Activated CD8-positive, alpha-beta memory T cell treated with anti-CD3 and anti-CD28 coated beads for 48 hours (primary cell): Measurements from ENCODE around the gene MYLK2.
"Not testable (repeated sequence)": the region's sequence is repeated elsewhere in the genome, so short reads cannot be mapped to it uniquely, and the experiment has no call there.

ENCODE experiments used
- DNase-seq, 3 experiments: peaks; one replicate each; pipeline ENCODE4 v3.0.0-alpha.2; 2020; ENCODE audit warnings: low read depth in 2 of 3, low spot score in 2 of 3

Gene MYLK2

GRCh38 chr20:31819083-31819784 lies at the start of gene MYLK2:
Gene MYLK2, plus strand, starts transcription at chr20:31819356. Its CDS starts 225 bp downstream, at chr20:31819581.
- DNase-seq: no peak

GRCh38 chr20:31769681-31770080 lies 49.5 kb upstream of the MYLK2 start:
- no peak for DNase-seq

GRCh38 chr20:31770243-31770642 lies 48.9 kb upstream of the MYLK2 start:
- no peak for DNase-seq

- DNase-seq: no peak
Measured at GRCh38 chr20:31774408-31774807, 44.7 kb upstream of the MYLK2 start.

GRCh38 chr20:31780839-31781238 lies 38.3 kb upstream of the MYLK2 start:
- no peak for DNase-seq

- no peak for DNase-seq
Measured at GRCh38 chr20:31781945-31782344, 37.2 kb upstream of the MYLK2 start.

GRCh38 chr20:31784354-31785044 lies 34.7 kb upstream of the MYLK2 start:
- no peak for DNase-seq

- DNase-seq: no peak
Measured at GRCh38 chr20:31785089-31785488, 34.1 kb upstream of the MYLK2 start.

GRCh38 chr20:31788578-31788977 lies 30.6 kb upstream of the MYLK2 start:
- DNase-seq: no peak

GRCh38 chr20:31790401-31790800 lies 28.8 kb upstream of the MYLK2 start:
- no peak for DNase-seq

GRCh38 chr20:31797364-31797763 lies 21.8 kb upstream of the MYLK2 start:
- no peak for DNase-seq

- no peak for DNase-seq
Measured at GRCh38 chr20:31801508-31801907, 17.6 kb upstream of the MYLK2 start.

GRCh38 chr20:31803552-31804291 lies 15.4 kb upstream of the MYLK2 start:
- DNase-seq: no peak

- no peak for DNase-seq
Measured at GRCh38 chr20:31806564-31807355, 12.4 kb upstream of the MYLK2 start.

- DNase-seq: no peak
Measured at GRCh38 chr20:31808481-31808880, 10.7 kb upstream of the MYLK2 start.

GRCh38 chr20:31809661-31810060 lies 9.5 kb upstream of the MYLK2 start:
- no peak for DNase-seq

GRCh38 chr20:31811198-31811597 lies 8.0 kb upstream of the MYLK2 start:
- DNase-seq: no peak

- no peak for DNase-seq
Measured at GRCh38 chr20:31811796-31812728, 7.1 kb upstream of the MYLK2 start.

GRCh38 chr20:31813611-31814010 lies 5.5 kb upstream of the MYLK2 start:
- DNase-seq: no peak

GRCh38 chr20:31814142-31814541 lies 5.0 kb upstream of the MYLK2 start:
- not testable (repeated sequence) for DNase-seq
